ENCODE data around the gene ANKRD65. TPM values are rescaled to one million over a fixed set of nuclear protein-coding genes. Genes with fewer than 3 reads are reported as not detected.
A peak's percentile ranks its signal among the peaks of the same experiment; 100 is the strongest.

ANKRD65 gene
- total RNA-seq, 1 experiment from 2014 or later: not detected

DNA sequence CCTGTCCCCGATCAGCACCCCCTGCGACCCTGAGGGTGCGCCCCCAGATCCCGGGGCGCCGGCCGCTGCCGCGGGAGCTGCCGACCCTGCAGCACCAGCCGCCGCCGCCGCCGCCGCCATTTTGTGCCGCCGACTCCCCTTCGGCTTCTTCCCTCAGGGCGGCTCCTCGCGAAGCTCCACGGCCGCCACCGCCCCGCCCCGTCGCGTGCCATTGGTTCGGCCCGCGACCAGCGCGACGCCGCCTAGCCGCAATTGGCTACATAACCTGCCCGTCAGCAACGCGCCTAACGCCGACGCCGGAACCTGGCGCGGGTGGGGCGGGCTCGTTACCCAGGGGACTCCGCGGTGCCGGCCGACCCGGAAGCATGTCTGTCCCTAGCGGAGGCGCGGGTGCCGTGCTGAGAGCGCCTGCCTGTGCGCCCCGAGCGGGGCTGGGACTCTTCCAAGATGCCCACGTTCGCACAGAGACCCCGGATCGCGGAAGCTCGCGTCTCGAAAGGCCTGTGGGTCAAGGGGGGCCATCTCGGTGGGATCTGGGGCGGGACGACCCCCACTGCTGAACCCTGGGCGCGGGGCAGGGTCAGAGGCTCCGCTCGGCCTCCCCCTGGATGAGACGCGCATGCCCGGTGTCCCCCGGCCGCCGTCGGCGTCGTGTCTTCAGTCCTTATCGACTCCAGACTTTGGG, 21.7 kb downstream of the ANKRD65 start, which contains the start of gene CCNL2:
Gene CCNL2, minus strand, starts transcription at position 149 of the 685 bp plus-strand sequence. Its CDS starts 29 bp downstream, at position 120.
- H2AFZ ChIP-seq (ENCODE audit: low read depth, low read length, poor library complexity, severe bottlenecking): no peak within 1 kb of the TSS
- peak within 1 kb of the TSS; percentile 99 for H3K4me2 ChIP-seq (ENCODE audit: low read length)
- no TSS peak for BruUV-seq (replicated peaks)
- ChIA-PET POLR2A (interaction anchor here (1.0 to 1.2 kb wide), 6 partner anchors 8 to 106 kb away, joined by 3 to 7 read pairs (median 4); partner anchors contain the start of genes AURKAIP1 and MRPL20), CTCF (interaction anchor here (0.8 to 1.5 kb wide), 4 partner anchors 24 to 108 kb away, joined by 3 to 9 read pairs (median 4); partner anchors contain the start of gene AURKAIP1), RAD21 (ENCODE audit: low non-redundant PET in 1 of 2, low total read pairs in 2 of 2, uncharacterized antibody in 2 of 2, unreplicated experiment in 2 of 2) (interaction anchor here in 1 of 2 experiments (0.9 kb wide), 1 partner anchor 24 kb away, joined by 4 read pairs; the partner anchor contains the start of gene AURKAIP1)
- H3K36me3 ChIP-seq (ENCODE audit: control insufficient read depth in 1 of 2, insufficient read depth in 2 of 2, low read length in 2 of 2): peaks cover 25 to 47% of the 10 kb centered on the region in 2 experiments; a peak in 3 of 4 replicates
- peak; percentile 89 for ATAC-seq
- peak within 1 kb of the TSS; percentile 97 for H3K9ac ChIP-seq (ENCODE audit: low read length)
- H3K4me1 ChIP-seq (ENCODE audit: control insufficient read depth in 1 of 2, insufficient read depth in 2 of 2, low read length in 2 of 2): peaks cover 8 to 46% of the 10 kb centered on the region in 2 experiments; a peak in 3 of 4 replicates
- no peaks in the 10 kb centered on the region for H3K27me3 ChIP-seq (ENCODE audit: insufficient read depth, low read length)
- no peaks in the 10 kb centered on the region for H3K9me3 ChIP-seq (ENCODE audit: control insufficient read depth in 1 of 2, insufficient read depth in 1 of 2, low read depth in 1 of 2, low read length in 2 of 2)
- no peak for TF ChIP-seq EZH2phosphoT487 (IDR thresholded peaks at IDR 0.05; ENCODE audit: borderline replicate concordance)
- TF ChIP-seq TCF7L2 (IDR thresholded peaks at IDR 0.05; ENCODE audit: borderline replicate concordance, extremely low read depth, insufficient read depth, insufficient read length): peak; percentile 69
- TF ChIP-seq YY1 (IDR thresholded peaks at IDR 0.05; ENCODE audit: extremely low read depth, insufficient replicate concordance, low read depth, low read length): peak; percentile 91
- TF ChIP-seq, protein P1, sequence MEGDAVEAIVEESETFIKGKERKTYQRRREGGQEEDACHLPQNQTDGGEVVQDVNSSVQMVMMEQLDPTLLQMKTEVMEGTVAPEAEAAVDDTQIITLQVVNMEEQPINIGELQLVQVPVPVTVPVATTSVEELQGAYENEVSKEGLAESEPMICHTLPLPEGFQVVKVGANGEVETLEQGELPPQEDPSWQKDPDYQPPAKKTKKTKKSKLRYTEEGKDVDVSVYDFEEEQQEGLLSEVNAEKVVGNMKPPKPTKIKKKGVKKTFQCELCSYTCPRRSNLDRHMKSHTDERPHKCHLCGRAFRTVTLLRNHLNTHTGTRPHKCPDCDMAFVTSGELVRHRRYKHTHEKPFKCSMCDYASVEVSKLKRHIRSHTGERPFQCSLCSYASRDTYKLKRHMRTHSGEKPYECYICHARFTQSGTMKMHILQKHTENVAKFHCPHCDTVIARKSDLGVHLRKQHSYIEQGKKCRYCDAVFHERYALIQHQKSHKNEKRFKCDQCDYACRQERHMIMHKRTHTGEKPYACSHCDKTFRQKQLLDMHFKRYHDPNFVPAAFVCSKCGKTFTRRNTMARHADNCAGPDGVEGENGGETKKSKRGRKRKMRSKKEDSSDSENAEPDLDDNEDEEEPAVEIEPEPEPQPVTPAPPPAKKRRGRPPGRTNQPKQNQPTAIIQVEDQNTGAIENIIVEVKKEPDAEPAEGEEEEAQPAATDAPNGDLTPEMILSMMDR (IDR thresholded peaks at IDR 0.05 in 2 of 3, conservative IDR thresholded peaks at IDR 0.05 in 1 of 3; ENCODE audit: borderline replicate concordance in 1 of 3, insufficient read depth in 1 of 3, low read depth in 2 of 3, low read length in 2 of 3): peak in 2 of 3 experiments; percentile 51 to 64; a peak in 4 of 6 replicates
- TF ChIP-seq POLR2A (IDR thresholded peaks at IDR 0.05; ENCODE audit: borderline replicate concordance, extremely low read depth, insufficient read depth, insufficient read length): peak; percentile 64
- TF ChIP-seq ATF3 (IDR thresholded peaks at IDR 0.05): no peak
- TF ChIP-seq POLR2AphosphoS5 (IDR thresholded peaks at IDR 0.05; ENCODE audit: low read depth, low read length): peak; percentile 84
- TF ChIP-seq ZFX (IDR thresholded peaks at IDR 0.05): 0 out of 2 replicates have a peak, but pooled peaks have one; percentile 60
- peak; percentile 32 for TF ChIP-seq ZBTB33 (IDR thresholded peaks at IDR 0.05; ENCODE audit: extremely low read depth, insufficient replicate concordance, low read length)
- H3K9me2 ChIP-seq (ENCODE audit: insufficient read depth): no peaks in the 10 kb centered on the region
- intact Hi-C loops (cut with micrococcal nuclease): loop anchor here (1.0 kb wide), 1 partner anchor 55 kb away; no protein-coding TSS in a partner anchor
- peak within 1 kb of the TSS; percentile 86 for H3K27ac ChIP-seq (ENCODE audit: low read depth, low read length)
- peak within 1 kb of the TSS; percentile 96 to 99 for H3K4me3 ChIP-seq (replicated peaks in 1 of 2; ENCODE audit: low read depth in 1 of 2, low read length in 2 of 2)
- peaks cover 82% of the 10 kb centered on the region for H3K79me2 ChIP-seq (ENCODE audit: insufficient read depth, low read length)
- peak; percentile 94 for DNase-seq (ENCODE audit: low read depth, low spot score)
- peaks cover 9% of the 10 kb centered on the region; the same call in 1 of the 2 replicates for H4K20me1 ChIP-seq (ENCODE audit: insufficient read depth)
